Measurements from ENCODE around the gene CA10.

GRCh38 chr17:51745993-51746392 is 412.5 kb downstream of the CA10 start:
- TF ChIP-seq CTCF (conservative IDR thresholded peaks at IDR 0.05; ENCODE audit: low read depth, low read length), result no peak
- TF ChIP-seq EZH2 (IDR thresholded peaks at IDR 0.05; ENCODE audit: borderline replicate concordance, low read depth, low read length, poor library complexity, severe bottlenecking), result no peak

Measured in A673 (cell line).